Measurements from ENCODE around the gene INHBB. TPM values are rescaled to one million over a fixed set of nuclear protein-coding genes. Genes with fewer than 3 reads are reported as not detected.

Gene INHBB
- total RNA-seq, 1 experiment from 2014 or later = 0.27 TPM

- RAD21 ChIA-PET (ENCODE audit: low non-redundant PET in 1 of 2, low total read pairs in 2 of 2, uncharacterized antibody in 2 of 2, unreplicated experiment in 2 of 2) = interaction anchor here in 1 of 2 experiments (0.7 kb wide), 1 partner anchor 84 kb away, joined by 4 read pairs; no protein-coding TSS in a partner anchor
- H3K4me2 ChIP-seq (ENCODE audit: low read length) = no peak overlapping the region
- no peaks in the 10 kb centered on the region for H3K36me3 ChIP-seq (ENCODE audit: control insufficient read depth in 1 of 2, insufficient read depth in 2 of 2, low read length in 2 of 2)
- H3K27me3 ChIP-seq (ENCODE audit: insufficient read depth, low read length) = no peaks in the 10 kb centered on the region
- ATAC-seq (no peak), DNase-seq (ENCODE audit: low read depth, low spot score) (no peak)
- TF ChIP-seq SIN3A (IDR thresholded peaks at IDR 0.05; ENCODE audit: low read depth) (no peak), ZFX (IDR thresholded peaks at IDR 0.05) (no peak), ATF3 (IDR thresholded peaks at IDR 0.05) (no peak), TCF7L2 (IDR thresholded peaks at IDR 0.05; ENCODE audit: borderline replicate concordance, extremely low read depth, insufficient read depth, insufficient read length) (no peak), REST (IDR thresholded peaks at IDR 0.05; ENCODE audit: low read depth) (no peak), JUND (IDR thresholded peaks at IDR 0.05) (no peak), SP1 (IDR thresholded peaks at IDR 0.05; ENCODE audit: low read depth) (no peak), POLR2AphosphoS5 (IDR thresholded peaks at IDR 0.05; ENCODE audit: low read depth, low read length) (no peak)
- CTCF ChIA-PET = interaction anchor here (1.2 kb wide), 1 partner anchor 337 kb away, joined by 4 read pairs; no protein-coding TSS in a partner anchor
- intact Hi-C loops (cut with micrococcal nuclease) = loop anchor here (10.0 kb wide), 2 partner anchors 87 to 177 kb away; no protein-coding TSS in a partner anchor
- no peak overlapping the region for H3K27ac ChIP-seq (ENCODE audit: low read depth, low read length)
- no peaks in the 10 kb centered on the region for H3K9me3 ChIP-seq (ENCODE audit: control insufficient read depth in 1 of 2, insufficient read depth in 1 of 2, low read depth in 1 of 2, low read length in 2 of 2)
- H2AFZ ChIP-seq (ENCODE audit: low read depth, low read length, poor library complexity, severe bottlenecking) = no peak overlapping the region
- POLR2A ChIA-PET = no interaction called here
- no peak overlapping the region for H3K9ac ChIP-seq (ENCODE audit: low read length)
- H3K4me3 ChIP-seq (replicated peaks in 1 of 2; ENCODE audit: low read depth in 1 of 2, low read length in 2 of 2) = no peak overlapping the region
- no TSS peak for BruUV-seq (replicated peaks)
- no peaks in the 10 kb centered on the region for H3K79me2 ChIP-seq (ENCODE audit: insufficient read depth, low read length)
- no peaks in the 10 kb centered on the region for H3K9me2 ChIP-seq (ENCODE audit: insufficient read depth)
- H4K20me1 ChIP-seq (ENCODE audit: insufficient read depth) = no peaks in the 10 kb centered on the region
- peaks cover 0 to 23% of the 10 kb centered on the region in 2 experiments; a peak in 2 of 4 replicates for H3K4me1 ChIP-seq (ENCODE audit: control insufficient read depth in 1 of 2, insufficient read depth in 2 of 2, low read length in 2 of 2)
Measured at GRCh38 chr2:120347396-120348060, 1.6 kb downstream of the INHBB start.

Measured in HCT116 (cell line).